ENCODE measurements around the gene GPX2.
A peak's percentile ranks its signal among the peaks of the same experiment; 100 is the strongest.

Gene GPX2

GRCh38 chr14:64958743-64959142, 16.2 kb upstream of the GPX2 start:
- DNase-seq: no peak

GRCh38 chr14:64958201-64958600, 15.7 kb upstream of the GPX2 start:
- DNase-seq: no peak

- no peak for DNase-seq
Observed at GRCh38 chr14:64956697-64957406, 14.3 kb upstream of the GPX2 start.

GRCh38 chr14:64955297-64955696, 12.8 kb upstream of the GPX2 start:
- no peak for DNase-seq

- no peak for DNase-seq
Observed at GRCh38 chr14:64954491-64955240, 12.1 kb upstream of the GPX2 start.

- DNase-seq: no peak
Observed at GRCh38 chr14:64953661-64954060, 11.1 kb upstream of the GPX2 start.

GRCh38 chr14:64953310-64953654, 10.7 kb upstream of the GPX2 start:
- DNase-seq: no peak

- peak in 1 of 3 donors; percentile 52 for DNase-seq
Observed at GRCh38 chr14:64952598-64953309, 10.2 kb upstream of the GPX2 start.

GRCh38 chr14:64951724-64952123, 9.2 kb upstream of the GPX2 start:
- no peak for DNase-seq

GRCh38 chr14:64951291-64951690, 8.7 kb upstream of the GPX2 start:
- no peak for DNase-seq

- DNase-seq: no peak
Observed at GRCh38 chr14:64950889-64951288, 8.3 kb upstream of the GPX2 start.

GRCh38 chr14:64948612-64949210, 6.2 kb upstream of the GPX2 start:
- no peak for DNase-seq

GRCh38 chr14:64947710-64948611, 5.4 kb upstream of the GPX2 start:
- no peak for DNase-seq

GRCh38 chr14:64946310-64947045, 3.9 kb upstream of the GPX2 start:
- no peak for DNase-seq

GRCh38 chr14:64945431-64946178, 3.1 kb upstream of the GPX2 start:
- no peak for DNase-seq

GRCh38 chr14:64944861-64945260, 2.3 kb upstream of the GPX2 start:
- no peak for DNase-seq

GRCh38 chr14:64944041-64944440, 1.5 kb upstream of the GPX2 start:
- DNase-seq: no peak

GRCh38 chr14:64943556-64943955, 1.0 kb upstream of the GPX2 start:
- DNase-seq: peak in 1 of 3 donors; percentile 3

- DNase-seq: no peak
Observed at GRCh38 chr14:64940336-64940910, 2.1 kb downstream of the GPX2 start.

GRCh38 chr14:64939817-64940190, 2.7 kb downstream of the GPX2 start:
- DNase-seq: no peak
